Measurements from ENCODE around the gene BCR. TPM values are rescaled to one million over a fixed set of nuclear protein-coding genes. Genes with fewer than 3 reads are reported as not detected.
"Not testable (repeated sequence)": the region's sequence is repeated elsewhere in the genome, so short reads cannot be mapped to it uniquely, and the experiment has no call there.

BCR gene
- total RNA-seq, 1 donor from 2014 or later, result 92.6 TPM

DNA sequence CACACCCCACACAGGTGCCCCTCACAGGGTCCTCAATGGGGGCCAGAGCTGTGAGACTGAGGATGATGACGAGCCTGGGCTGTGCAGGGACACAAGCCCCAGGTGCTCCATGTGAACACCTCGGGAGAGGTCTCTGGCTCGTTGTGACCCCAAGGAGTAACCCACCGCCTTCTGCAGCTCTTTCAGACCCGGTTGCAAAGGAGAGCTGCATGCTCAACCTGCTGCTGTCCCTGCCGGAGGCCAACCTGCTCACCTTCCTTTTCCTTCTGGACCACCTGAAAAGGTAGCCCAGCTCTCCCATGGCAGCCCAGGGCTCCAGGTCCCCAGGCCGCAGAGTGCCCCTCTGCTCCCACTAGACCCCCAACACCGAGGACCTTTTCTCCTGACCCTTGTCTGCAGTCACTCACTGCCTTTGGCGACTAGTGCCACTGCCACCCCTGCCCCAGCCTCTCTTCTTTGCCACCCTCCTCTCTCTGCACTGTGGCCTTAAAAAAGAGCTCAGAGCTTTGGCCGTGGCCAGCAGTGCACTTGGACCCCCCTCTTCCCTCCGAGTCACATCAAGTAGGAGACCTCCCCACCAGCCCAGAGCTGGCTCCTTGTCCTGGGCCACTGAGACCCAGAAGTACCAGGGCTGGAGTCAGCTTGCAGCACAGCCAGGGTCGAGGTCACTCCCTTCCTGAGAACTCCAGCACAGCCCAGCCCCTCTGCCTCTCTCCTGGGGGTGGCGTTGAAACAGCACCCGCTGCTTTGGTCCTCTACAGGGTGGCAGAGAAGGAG is 133.7 kb downstream of the BCR start:
- Mint-ChIP-seq H3K27me3 (ENCODE audit: unreplicated experiment) (peaks cover 2% of the 10 kb centered on the region), H3K4me1 (ENCODE audit: unreplicated experiment) (no peaks in the 10 kb centered on the region), H3K9me3 (ENCODE audit: unreplicated experiment) (no peaks in the 10 kb centered on the region), H3K4me3 (ENCODE audit: unreplicated experiment) (peak overlapping the region; percentile 23), H3K36me3 (ENCODE audit: low read depth, unreplicated experiment) (peaks cover 10% of the 10 kb centered on the region), H3K27ac (ENCODE audit: unreplicated experiment) (no peak overlapping the region)
- no peak for DNase-seq (ENCODE audit: low spot score)
- TF ChIP-seq CTCF (IDR thresholded peaks at IDR 0.05; ENCODE audit: unreplicated experiment), result no peak

GRCh38 chr22:23315341-23315917 is 135.1 kb downstream of the BCR start:
- peaks cover 2% of the 10 kb centered on the region for H3K27me3 Mint-ChIP-seq (ENCODE audit: unreplicated experiment)
- H3K4me3 Mint-ChIP-seq (ENCODE audit: unreplicated experiment), result no peak overlapping the region
- H3K27ac Mint-ChIP-seq (ENCODE audit: unreplicated experiment), result no peak overlapping the region
- H3K9me3 Mint-ChIP-seq (ENCODE audit: unreplicated experiment), result no peaks in the 10 kb centered on the region
- peak; percentile 48 for DNase-seq (ENCODE audit: low spot score)
- H3K4me1 Mint-ChIP-seq (ENCODE audit: unreplicated experiment), result no peaks in the 10 kb centered on the region
- peaks cover 10% of the 10 kb centered on the region for H3K36me3 Mint-ChIP-seq (ENCODE audit: low read depth, unreplicated experiment)
- TF ChIP-seq CTCF (IDR thresholded peaks at IDR 0.05; ENCODE audit: unreplicated experiment), result no peak

DNA sequence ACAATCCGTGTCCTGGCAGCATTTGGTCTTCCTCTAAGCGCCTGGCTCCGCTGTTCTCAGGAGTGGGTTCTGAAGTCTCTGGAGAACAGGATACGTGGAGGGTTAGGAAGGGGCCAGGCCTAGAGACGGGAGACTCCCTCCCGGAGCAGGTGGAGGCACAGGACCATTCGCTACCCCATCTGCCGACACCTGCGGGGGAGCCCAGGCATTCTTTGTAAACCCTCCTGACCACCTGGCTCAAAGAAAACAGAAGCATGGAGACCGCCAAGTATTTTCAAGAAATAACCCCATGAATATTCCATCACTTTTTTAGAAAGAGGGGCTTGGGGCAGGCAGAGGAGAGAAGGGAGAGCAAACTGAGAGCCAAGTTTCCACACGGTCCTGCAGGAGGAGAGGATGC is 136.3 kb downstream of the BCR start:
- H3K9me3 Mint-ChIP-seq (ENCODE audit: unreplicated experiment); H3K36me3 Mint-ChIP-seq (ENCODE audit: low read depth, unreplicated experiment); H3K4me3 Mint-ChIP-seq (ENCODE audit: unreplicated experiment); H3K27ac Mint-ChIP-seq (ENCODE audit: unreplicated experiment); H3K27me3 Mint-ChIP-seq (ENCODE audit: unreplicated experiment); DNase-seq (ENCODE audit: low spot score); H3K4me1 Mint-ChIP-seq (ENCODE audit: unreplicated experiment): not testable (repeated sequence)

DNA sequence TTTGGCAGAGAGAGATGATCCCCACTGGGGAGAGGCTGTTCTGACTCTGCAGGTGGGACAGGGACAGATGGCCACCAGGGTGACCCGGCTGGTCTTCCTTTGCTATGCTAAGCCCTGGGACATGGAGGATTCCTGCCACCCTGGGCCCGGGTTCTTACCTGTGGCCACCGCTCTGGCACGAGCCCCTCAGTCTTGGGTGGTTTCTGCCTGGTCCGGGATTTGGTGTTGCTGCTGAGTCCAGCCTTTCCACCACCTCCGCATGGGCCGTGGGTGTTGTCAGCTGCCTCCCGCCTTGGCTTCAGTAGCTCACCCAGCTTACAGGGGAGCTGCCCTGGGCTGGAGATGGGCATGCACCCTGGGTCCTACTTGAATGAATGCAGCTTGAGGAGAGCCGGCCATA is 138.0 kb downstream of the BCR start:
- not testable (repeated sequence) for H3K36me3 Mint-ChIP-seq (ENCODE audit: low read depth, unreplicated experiment); DNase-seq (ENCODE audit: low spot score); H3K4me1 Mint-ChIP-seq (ENCODE audit: unreplicated experiment); H3K9me3 Mint-ChIP-seq (ENCODE audit: unreplicated experiment); H3K27me3 Mint-ChIP-seq (ENCODE audit: unreplicated experiment); H3K4me3 Mint-ChIP-seq (ENCODE audit: unreplicated experiment); H3K27ac Mint-ChIP-seq (ENCODE audit: unreplicated experiment)

DNA sequence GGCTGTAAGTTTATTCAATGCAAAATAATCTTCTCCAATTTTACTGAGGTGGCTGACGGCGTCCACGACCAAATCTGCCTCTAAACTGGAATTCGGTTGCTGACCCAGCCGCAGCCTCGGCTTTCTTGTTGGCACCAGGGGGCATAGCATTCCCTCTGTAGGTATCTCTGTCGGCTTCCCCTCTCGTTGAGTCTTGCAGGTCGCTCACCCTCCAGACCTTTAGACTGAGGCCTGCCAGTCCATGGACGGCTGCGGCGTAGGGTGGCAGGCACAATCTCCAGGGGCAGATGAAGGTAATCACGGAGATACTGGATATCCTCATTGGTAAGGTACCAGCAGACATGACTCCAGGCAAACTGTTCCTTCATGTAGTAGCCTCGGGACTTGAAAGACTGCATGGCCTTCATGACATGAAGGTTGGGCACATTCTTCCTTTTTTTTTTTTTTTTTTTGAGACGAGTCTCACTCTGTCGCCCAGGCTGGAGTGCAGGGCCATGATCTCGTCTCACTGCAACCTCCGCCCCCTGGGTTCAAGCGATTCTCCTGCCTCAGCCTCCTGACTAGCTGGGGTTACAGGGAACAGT is 142.3 kb downstream of the BCR start:
- H3K4me3 Mint-ChIP-seq (ENCODE audit: unreplicated experiment); H3K9me3 Mint-ChIP-seq (ENCODE audit: unreplicated experiment); H3K27me3 Mint-ChIP-seq (ENCODE audit: unreplicated experiment); H3K36me3 Mint-ChIP-seq (ENCODE audit: low read depth, unreplicated experiment); H3K4me1 Mint-ChIP-seq (ENCODE audit: unreplicated experiment); DNase-seq (ENCODE audit: low spot score); H3K27ac Mint-ChIP-seq (ENCODE audit: unreplicated experiment): not testable (repeated sequence)

DNA sequence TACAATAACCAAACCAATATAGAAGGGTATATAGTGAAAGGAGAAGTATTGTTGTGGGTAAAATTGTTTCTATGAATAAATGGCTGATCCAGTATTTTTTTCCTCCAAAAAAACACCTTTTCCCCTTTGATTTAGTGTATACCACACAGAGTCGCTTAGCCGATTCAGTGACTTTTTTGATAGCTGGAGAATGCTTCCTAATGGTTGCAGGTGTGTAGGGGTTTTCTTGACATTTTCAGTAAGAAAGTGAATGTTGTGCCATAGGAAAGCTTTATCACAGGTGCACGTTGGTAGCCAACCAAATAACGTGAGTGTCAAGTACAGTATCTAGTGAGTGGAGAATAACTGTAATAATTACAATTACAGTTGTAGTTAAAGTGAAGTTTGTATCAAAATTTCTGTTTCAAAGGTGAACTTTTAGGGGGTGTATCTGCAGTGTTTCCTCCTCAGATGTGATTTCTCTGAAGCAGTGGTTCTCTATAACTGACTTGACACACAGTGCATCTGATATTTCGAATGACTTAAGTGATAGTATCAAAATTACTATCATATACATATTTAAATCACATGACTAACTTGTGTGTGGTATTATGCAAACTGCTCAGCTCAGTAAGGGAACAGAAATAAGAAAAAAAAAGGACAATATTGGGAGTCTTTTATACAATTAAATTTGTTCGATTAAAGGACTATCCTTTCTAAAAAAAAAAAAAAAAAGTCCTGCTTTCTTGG is 143.8 kb downstream of the BCR start:
- not testable (repeated sequence) for H3K36me3 Mint-ChIP-seq (ENCODE audit: low read depth, unreplicated experiment); H3K4me1 Mint-ChIP-seq (ENCODE audit: unreplicated experiment); H3K4me3 Mint-ChIP-seq (ENCODE audit: unreplicated experiment); H3K27ac Mint-ChIP-seq (ENCODE audit: unreplicated experiment); H3K9me3 Mint-ChIP-seq (ENCODE audit: unreplicated experiment); DNase-seq (ENCODE audit: low spot score); H3K27me3 Mint-ChIP-seq (ENCODE audit: unreplicated experiment)

Data from endothelial cell (in vitro differentiated cells).